IPS DF 4.7 (cell line): ENCODE data around the gene ATMIN.

Source experiments
- DNase-seq: peaks from one replicate; pipeline ENCODE4 v3.0.0-alpha.2; 2013; ENCODE audit warnings: low spot score; ENCODE audit errors: extremely low read depth

ATMIN gene

GRCh38 chr16:81006211-81006812 lies 29.3 kb upstream of the ATMIN start:
- no peak for DNase-seq

- DNase-seq = peak; percentile 87
Observed at GRCh38 chr16:81006813-81007695, 28.6 kb upstream of the ATMIN start, which contains the start of the genes CENPN and CMC2. Gene CENPN, plus strand, starts transcription at chr16:81007214. Its CDS starts 4,726 bp downstream, at chr16:81011940. Gene CMC2, minus strand, starts transcription at chr16:81006885. Its CDS starts 9,491 bp downstream, at chr16:80997394.

GRCh38 chr16:81008505-81008789 lies 27.2 kb upstream of the ATMIN start:
- no peak for DNase-seq

- DNase-seq = no peak
Observed at GRCh38 chr16:81012974-81013373, 22.7 kb upstream of the ATMIN start.

GRCh38 chr16:81014672-81015071 lies 21.0 kb upstream of the ATMIN start:
- DNase-seq = no peak

- no peak for DNase-seq
Observed at GRCh38 chr16:81018496-81018895, 17.1 kb upstream of the ATMIN start.

- no peak for DNase-seq
Observed at GRCh38 chr16:81026429-81026828, 9.2 kb upstream of the ATMIN start.

GRCh38 chr16:81029930-81030604 lies 5.6 kb upstream of the ATMIN start:
- DNase-seq = no peak

GRCh38 chr16:81035975-81036750 lies 521 bp downstream of the ATMIN start:
- DNase-seq = no peak

- DNase-seq = no peak
Observed at GRCh38 chr16:81036751-81037350, 1.2 kb downstream of the ATMIN start.

GRCh38 chr16:81040131-81040530 lies 4.5 kb downstream of the ATMIN start:
- no peak for DNase-seq

- no peak for DNase-seq
Observed at GRCh38 chr16:81040842-81041241, 5.2 kb downstream of the ATMIN start.

GRCh38 chr16:81041696-81042095 lies 6.1 kb downstream of the ATMIN start:
- DNase-seq = no peak

- no peak for DNase-seq
Observed at GRCh38 chr16:81042821-81043220, 7.2 kb downstream of the ATMIN start.

- no peak for DNase-seq
Observed at GRCh38 chr16:81053761-81054160, 18.1 kb downstream of the ATMIN start.

- no peak for DNase-seq
Observed at GRCh38 chr16:81060576-81061306, 25.1 kb downstream of the ATMIN start.

GRCh38 chr16:81061307-81061640 lies 25.6 kb downstream of the ATMIN start:
- no peak for DNase-seq

GRCh38 chr16:81061871-81062608 lies 26.4 kb downstream of the ATMIN start:
- no peak for DNase-seq

- DNase-seq = no peak
Observed at GRCh38 chr16:81066681-81067080, 31.0 kb downstream of the ATMIN start.

GRCh38 chr16:81067166-81067565 lies 31.5 kb downstream of the ATMIN start:
- DNase-seq = no peak
